OCI-LY3 (cell line): ENCODE measurements around the gene MAMLD1.

Source experiments
- H2AFZ ChIP-seq: fragments of 200-600, 300-600 bp; shearing (Covaris generic); 2 replicates; pipeline ENCODE4 v1.6.0; 2014; ENCODE audit warnings: antibody characterized with exemption, low read depth, low read length
- H3K27ac ChIP-seq: fragments of 200-600, 300-600 bp; sonication (generic); 2 replicates; pipeline ENCODE4 v1.5.1; 2014; ENCODE audit warnings: mild to moderate bottlenecking, low read length, moderate library complexity, mixed read lengths
- H3K27me3 ChIP-seq: fragments of 200-600, 300-600 bp; sonication (generic); 2 replicates; pipeline ENCODE4 v1.6.1; 2014; ENCODE audit warnings: low read depth, low read length, mixed read lengths
- H3K36me3 ChIP-seq: fragments of 200-600, 300-600 bp; sonication (generic); replicated peaks from 2 replicates; pipeline ENCODE3; 2014; ENCODE audit warnings: low read depth, low read length, mixed read lengths
- H3K4me1 ChIP-seq: fragments of 300-600, 200-600 bp; sonication (generic); 2 replicates; pipeline ENCODE4 v1.6.1; 2014; ENCODE audit warnings: low read length, mixed read lengths
- H3K4me2 ChIP-seq: fragments of 200-600, 300-600 bp; sonication (generic); 2 replicates; pipeline ENCODE4 v1.6.1; 2014; ENCODE audit warnings: low read length, mixed read lengths
- H3K4me3 ChIP-seq: fragments of 300-600, 200-600 bp; sonication (generic); 2 replicates; pipeline ENCODE4 v1.5.1; 2014; ENCODE audit warnings: antibody characterized with exemption, mild to moderate bottlenecking, low read length, moderate library complexity
- H3K79me2 ChIP-seq: fragments of 300-600, 200-600 bp; shearing (Covaris generic); 2 replicates; pipeline ENCODE4 v1.6.1; 2014; ENCODE audit warnings: mild to moderate bottlenecking, low read length, mixed read lengths
- H3K9ac ChIP-seq: fragments of 300-600, 200-600 bp; shearing (Covaris generic); 2 replicates; pipeline ENCODE4 v1.6.0; 2014; ENCODE audit warnings: mild to moderate bottlenecking, low read length, moderate library complexity
- H3K9me3 ChIP-seq: fragments of 200-600, 300-600 bp; shearing (Covaris generic); 2 replicates; pipeline ENCODE4 v1.6.1; 2014; ENCODE audit warnings: low read length, mixed read lengths; ENCODE audit not compliant: insufficient read depth
- H4K20me1 ChIP-seq: fragments of 200-600, 300-600 bp; sonication (generic); 2 replicates; pipeline ENCODE4 v1.6.1; 2016; ENCODE audit warnings: low read length, mixed read lengths; ENCODE audit not compliant: insufficient read depth
- EZH2phosphoT487 ChIP-seq: fragments of 200-600 bp; shearing (Covaris generic); IDR thresholded peaks from 2 replicates; pipeline ENCODE4 v1.6.1; 2018; ENCODE audit warnings: antibody characterized with exemption, mixed run types, low read depth
- TF ChIP-seq, protein P1 (sequence below): fragments of 200-600, 300-600 bp; sonication (generic); IDR thresholded peaks from 2 replicates; pipeline ENCODE4 v1.5.1; 2014; ENCODE audit warnings: antibody characterized with exemption, low read length, low read depth

MAMLD1 gene, protein sequence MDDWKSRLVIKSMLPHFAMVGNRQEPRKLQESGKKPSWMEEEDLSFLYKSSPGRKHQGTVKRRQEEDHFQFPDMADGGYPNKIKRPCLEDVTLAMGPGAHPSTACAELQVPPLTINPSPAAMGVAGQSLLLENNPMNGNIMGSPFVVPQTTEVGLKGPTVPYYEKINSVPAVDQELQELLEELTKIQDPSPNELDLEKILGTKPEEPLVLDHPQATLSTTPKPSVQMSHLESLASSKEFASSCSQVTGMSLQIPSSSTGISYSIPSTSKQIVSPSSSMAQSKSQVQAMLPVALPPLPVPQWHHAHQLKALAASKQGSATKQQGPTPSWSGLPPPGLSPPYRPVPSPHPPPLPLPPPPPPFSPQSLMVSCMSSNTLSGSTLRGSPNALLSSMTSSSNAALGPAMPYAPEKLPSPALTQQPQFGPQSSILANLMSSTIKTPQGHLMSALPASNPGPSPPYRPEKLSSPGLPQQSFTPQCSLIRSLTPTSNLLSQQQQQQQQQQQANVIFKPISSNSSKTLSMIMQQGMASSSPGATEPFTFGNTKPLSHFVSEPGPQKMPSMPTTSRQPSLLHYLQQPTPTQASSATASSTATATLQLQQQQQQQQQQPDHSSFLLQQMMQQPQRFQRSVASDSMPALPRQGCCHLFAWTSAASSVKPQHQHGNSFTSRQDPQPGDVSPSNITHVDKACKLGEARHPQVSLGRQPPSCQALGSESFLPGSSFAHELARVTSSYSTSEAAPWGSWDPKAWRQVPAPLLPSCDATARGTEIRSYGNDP

DNA sequence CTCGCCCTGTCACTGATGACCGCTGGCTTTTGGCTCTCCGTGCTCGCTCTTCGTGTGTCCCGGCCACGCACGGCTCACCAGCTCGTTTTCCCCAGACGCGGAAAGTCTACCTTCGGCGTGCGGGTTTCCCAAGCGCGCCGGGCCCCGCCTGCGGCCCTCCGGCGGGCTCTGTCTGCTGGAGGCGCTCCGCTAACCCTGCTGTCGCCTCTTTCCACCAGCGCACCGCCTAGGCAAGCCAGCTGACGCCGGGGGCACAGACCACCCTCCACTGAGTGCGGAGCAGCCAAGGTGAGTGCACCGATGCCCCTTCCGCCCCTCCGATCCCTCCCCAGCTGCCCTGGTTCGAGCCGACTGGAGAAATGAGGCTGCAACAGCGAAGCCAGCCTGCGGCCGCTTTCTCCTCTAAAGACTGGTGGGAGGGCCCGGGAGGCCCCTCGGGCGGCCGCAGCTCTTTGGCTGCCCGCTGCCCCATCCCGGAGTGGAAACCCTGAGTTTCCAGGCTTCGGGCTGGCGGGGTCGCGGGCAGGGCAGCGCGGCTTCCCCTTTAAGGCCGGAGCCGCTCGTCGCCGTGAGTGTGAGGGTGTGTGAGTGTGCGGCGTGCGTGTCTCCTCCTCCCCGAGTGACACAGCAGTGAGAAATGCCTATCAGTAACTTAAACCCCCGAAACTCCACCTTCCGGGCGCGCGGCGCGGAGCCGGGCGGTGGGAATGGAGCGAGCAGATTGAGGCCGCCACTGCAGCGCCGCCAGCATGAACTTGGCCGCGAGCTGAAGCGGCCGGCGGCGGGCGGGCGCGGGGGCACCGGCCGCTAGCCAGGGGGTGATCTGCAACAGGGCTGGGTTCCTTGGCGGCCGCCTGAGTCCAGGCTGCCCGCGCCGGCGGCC is at the start of gene MAMLD1:
Gene MAMLD1 (plus strand): TSS at position 719 of the 883 bp plus-strand sequence. CDS start 82,200 bp downstream, outside the sequence.
- Histone ChIP-seq H3K79me2 (no peaks in the 10 kb centered on the region), H4K20me1 (no peaks in the 10 kb centered on the region), H3K4me1 (peaks cover 8% of the 10 kb centered on the region; the same call in 1 of the 2 replicates), H3K27ac (no peak within 1 kb of the TSS), H3K36me3 (no peaks in the 10 kb centered on the region), H3K27me3 (peaks cover 15% of the 10 kb centered on the region), H3K4me3 (peak within 1 kb of the TSS; percentile 77), H3K9ac (no peak within 1 kb of the TSS), H2AFZ (no peak within 1 kb of the TSS), H3K9me3 (no peaks in the 10 kb centered on the region), H3K4me2 (peak within 1 kb of the TSS; percentile 69)
- TF ChIP-seq, protein P1, sequence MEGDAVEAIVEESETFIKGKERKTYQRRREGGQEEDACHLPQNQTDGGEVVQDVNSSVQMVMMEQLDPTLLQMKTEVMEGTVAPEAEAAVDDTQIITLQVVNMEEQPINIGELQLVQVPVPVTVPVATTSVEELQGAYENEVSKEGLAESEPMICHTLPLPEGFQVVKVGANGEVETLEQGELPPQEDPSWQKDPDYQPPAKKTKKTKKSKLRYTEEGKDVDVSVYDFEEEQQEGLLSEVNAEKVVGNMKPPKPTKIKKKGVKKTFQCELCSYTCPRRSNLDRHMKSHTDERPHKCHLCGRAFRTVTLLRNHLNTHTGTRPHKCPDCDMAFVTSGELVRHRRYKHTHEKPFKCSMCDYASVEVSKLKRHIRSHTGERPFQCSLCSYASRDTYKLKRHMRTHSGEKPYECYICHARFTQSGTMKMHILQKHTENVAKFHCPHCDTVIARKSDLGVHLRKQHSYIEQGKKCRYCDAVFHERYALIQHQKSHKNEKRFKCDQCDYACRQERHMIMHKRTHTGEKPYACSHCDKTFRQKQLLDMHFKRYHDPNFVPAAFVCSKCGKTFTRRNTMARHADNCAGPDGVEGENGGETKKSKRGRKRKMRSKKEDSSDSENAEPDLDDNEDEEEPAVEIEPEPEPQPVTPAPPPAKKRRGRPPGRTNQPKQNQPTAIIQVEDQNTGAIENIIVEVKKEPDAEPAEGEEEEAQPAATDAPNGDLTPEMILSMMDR, result no peak
- TF ChIP-seq EZH2phosphoT487, result no peak

DNA sequence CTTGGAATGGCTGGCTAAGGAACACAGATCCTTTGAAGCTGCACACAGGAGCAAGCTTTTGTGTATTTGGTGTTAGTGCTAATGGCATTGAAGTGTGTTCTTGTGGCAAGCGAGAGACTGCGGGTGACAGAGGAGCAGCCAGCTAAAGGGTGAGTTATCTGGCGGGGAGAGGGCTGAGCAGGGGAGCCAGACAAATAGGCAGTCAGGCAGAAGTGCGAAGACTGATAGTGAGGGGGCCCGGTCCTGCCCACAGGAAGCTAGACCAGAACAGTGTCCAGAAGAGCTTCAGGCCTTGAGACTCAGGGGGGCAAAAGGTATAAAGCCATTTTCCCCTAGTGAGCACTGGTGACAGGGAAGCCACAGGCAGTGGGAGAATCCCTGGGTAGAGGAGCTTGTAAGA is 49.6 kb upstream of the MAMLD1 start:
- Histone ChIP-seq H2AFZ (no peak overlapping the region), H3K79me2 (no peaks in the 10 kb centered on the region), H3K9ac (no peak overlapping the region), H3K27me3 (no peaks in the 10 kb centered on the region), H3K27ac (no peak overlapping the region), H4K20me1 (no peaks in the 10 kb centered on the region), H3K4me3 (no peak overlapping the region), H3K4me2 (no peak overlapping the region), H3K9me3 (no peaks in the 10 kb centered on the region), H3K4me1 (no peaks in the 10 kb centered on the region), H3K36me3 (no peaks in the 10 kb centered on the region)
- TF ChIP-seq EZH2phosphoT487, result no peak
- TF ChIP-seq, protein P1, result no peak

DNA sequence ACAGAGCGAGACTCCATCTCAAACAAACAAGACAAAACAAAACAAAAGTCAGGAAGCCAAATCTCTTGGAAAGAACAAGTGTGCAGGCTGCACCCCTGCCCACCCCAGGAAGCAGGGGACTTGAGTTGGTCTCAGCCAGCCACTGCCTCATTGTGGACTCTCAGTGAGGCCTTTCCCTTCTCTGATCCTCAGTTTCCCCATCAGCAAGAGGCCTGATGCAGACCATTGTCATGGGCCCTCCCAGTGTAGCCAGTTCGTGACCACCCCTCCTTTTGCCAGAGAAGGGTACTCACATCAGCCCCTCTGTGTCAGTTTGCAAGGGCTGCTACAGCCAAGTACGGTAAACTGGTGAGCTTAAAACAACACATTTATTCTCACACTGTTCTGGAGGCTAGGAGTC is 48.9 kb upstream of the MAMLD1 start:
- H3K9ac ChIP-seq, result no peak overlapping the region
- H3K27ac ChIP-seq, result no peak overlapping the region
- no peak overlapping the region for H3K4me2 ChIP-seq
- H3K27me3 ChIP-seq, result no peaks in the 10 kb centered on the region
- no peaks in the 10 kb centered on the region for H3K79me2 ChIP-seq
- no peak overlapping the region for H2AFZ ChIP-seq
- H3K9me3 ChIP-seq, result no peaks in the 10 kb centered on the region
- H3K4me3 ChIP-seq, result no peak overlapping the region
- no peaks in the 10 kb centered on the region for H3K4me1 ChIP-seq
- TF ChIP-seq EZH2phosphoT487, result no peak
- TF ChIP-seq, protein P1, result no peak
- H4K20me1 ChIP-seq, result no peaks in the 10 kb centered on the region
- no peaks in the 10 kb centered on the region for H3K36me3 ChIP-seq

DNA sequence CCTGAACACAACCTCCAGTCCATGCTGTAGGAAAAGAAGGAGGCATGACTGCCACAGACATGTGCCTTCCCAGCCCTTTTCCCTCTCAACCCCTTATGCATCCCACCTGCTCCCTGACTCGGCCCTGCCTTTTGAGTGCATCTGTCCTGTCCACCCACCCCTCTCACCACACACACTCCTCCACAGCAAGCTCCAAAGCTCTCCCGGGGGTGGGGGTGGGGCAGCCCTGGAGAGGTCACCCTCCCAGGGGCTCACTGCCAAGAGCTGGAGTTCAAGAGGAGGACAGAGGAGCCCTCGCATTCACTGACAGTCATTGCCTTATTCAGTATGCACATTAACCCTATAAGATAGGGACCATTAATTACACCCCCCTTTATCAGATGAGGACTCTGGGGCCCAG is 46.6 kb upstream of the MAMLD1 start:
- no peak for TF ChIP-seq EZH2phosphoT487
- TF ChIP-seq, protein P1, result no peak
- H3K36me3 ChIP-seq, result no peaks in the 10 kb centered on the region
- no peak overlapping the region for H2AFZ ChIP-seq
- H3K79me2 ChIP-seq, result no peaks in the 10 kb centered on the region
- H3K9ac ChIP-seq, result no peak overlapping the region
- no peak overlapping the region for H3K4me3 ChIP-seq
- H4K20me1 ChIP-seq, result no peaks in the 10 kb centered on the region
- no peak overlapping the region for H3K4me2 ChIP-seq
- no peak overlapping the region for H3K27ac ChIP-seq
- H3K27me3 ChIP-seq, result no peaks in the 10 kb centered on the region
- no peaks in the 10 kb centered on the region for H3K4me1 ChIP-seq
- H3K9me3 ChIP-seq, result no peaks in the 10 kb centered on the region
